Adrenal gland (tissue), 12 donors: ENCODE measurements around the gene PDPN. TPM values are rescaled to one million over a fixed set of nuclear protein-coding genes. Genes with fewer than 3 reads are reported as not detected.

Source experiments
- DNase-seq, 7 donors: peaks; one replicate each; pipeline ENCODE4 v3.0.0-alpha.2; 2019 to 2020
- H3K27ac ChIP-seq, 5 donors: fragments of 200-600 bp; sonication (generic) in 4 of 5; 1 replicate in 3 of 5; 2 replicates in 2 of 5; pipeline versions ENCODE4 v1.5.1 to v1.8.0; 2016 to 2020; ENCODE audit warnings: mild to moderate bottlenecking in 1 of 5
- H3K27me3 ChIP-seq: fragments of 200-600 bp; 2 replicates; pipeline ENCODE4 v1.8.0; 2021
- H3K36me3 ChIP-seq, 2 donors: fragments of 200-600 bp; replicated peaks in 1 of 2; 1 replicate in 1 of 2; 2 replicates in 1 of 2; pipeline versions ENCODE4 v1.5.1 to v1.8.0; 2018 to 2022
- H3K4me1 ChIP-seq, 2 donors: fragments of 200-600 bp; replicated peaks in 1 of 2; 1 replicate in 1 of 2; 2 replicates in 1 of 2; pipeline versions ENCODE4 v1.5.1 to v1.8.0; 2018 to 2021
- H3K4me3 ChIP-seq, 4 donors: fragments of 200-600 bp; sonication (generic) in 3 of 4; one replicate each; pipeline ENCODE4 v1.5.1; 2016 to 2018
- H3K9me3 ChIP-seq, 3 donors: fragments of 200-600 bp; sonication (generic) in 1 of 3; replicated peaks in 1 of 3; 1 replicate in 2 of 3; 2 replicates in 1 of 3; pipeline versions ENCODE4 v1.5.1 to v1.8.0; 2016 to 2021
- POLR2A ChIP-seq, 2 donors: fragments of 450-650 bp; IDR thresholded peaks; one replicate each; pipeline ENCODE4 v1.6.1; 2017; ENCODE audit warnings: antibody characterized with exemption in 2 of 2, mild to moderate bottlenecking in 2 of 2, moderate library complexity in 1 of 2
- WGBS, 4 donors: extraction: QIAGEN DNeasy Blood & Tissue Kit in 2 of 4; methylation state at CpG; one replicate each; pipeline versions ENCODE4 v1.1.5 to v1.1.7; 2013 to 2017; 5-methylcytosine and 5-hydroxymethylcytosine counted together
- intact Hi-C, 2 donors: fragments of 100-400 bp; cut with DNase I; formaldehyde crosslinking; loops; one replicate each; pipeline versions ENCODE4 v1.14.1 to v1.15.0; 2022 to 2023
- polyA plus RNA-seq, 3 donors: library from polyadenylated mRNA; stranded (reverse); fragments of 200-250 nt in 2 of 3; fragments of 350-450 nt in 1 of 3; fragmentation: Illumina TruSeq in 1 of 3; extraction: RNeasy Lipid Tissue Mini Kit (QIAGEN cat#74804) in 1 of 3; gene quantifications; one replicate each; pipeline ENCODE4 v1.2.3, GENCODE V29; 2013 to 2014
- total RNA-seq, 9 donors: library from RNA; depleted of rRNA in 4 of 9; stranded (reverse); fragments of >200 nt in 4 of 9; fragments of 120-200 nt in 1 of 9; fragmentation: NEBNext Ultra II Directional in 1 of 9; extraction: Animal tissue kit (Norgen Biotek cat#: 25700) in 1 of 9; gene quantifications; one replicate each; pipeline versions ENCODE4 v1.1.0 to v1.2.4, GENCODE V29; 2013 to 2023
- TF ChIP-seq, protein P1 (sequence below), 6 experiments: fragments of 450-650 bp in 4 of 6; fragments of 200-600 bp in 2 of 6; sonication (generic) in 1 of 6; IDR thresholded peaks; 1 replicate in 5 of 6; 2 replicates in 1 of 6; pipeline versions ENCODE4 v1.5.1 to v1.8.0; 2016 to 2021; ENCODE audit warnings: antibody characterized with exemption in 6 of 6, mild to moderate bottlenecking in 2 of 6, moderate library complexity in 1 of 6
- donor health status: healthy with polysubstance abuse.
- donor health status: Bipolar disorder and iron deficiency.
- donor health status: DM: yes; HTN: yes; CAD: no.
- donor health status: DM: no; HTN: no; CAD: no.
- donor health status: DM: no; HTN: no; CAD: no.
- donor health status: DM: yes; HTN: yes; CAD: no.

The PDPN gene
- total and polyA plus RNA-seq, 12 donors = 1.2 to 13.8 (median 5.6) TPM

DNA sequence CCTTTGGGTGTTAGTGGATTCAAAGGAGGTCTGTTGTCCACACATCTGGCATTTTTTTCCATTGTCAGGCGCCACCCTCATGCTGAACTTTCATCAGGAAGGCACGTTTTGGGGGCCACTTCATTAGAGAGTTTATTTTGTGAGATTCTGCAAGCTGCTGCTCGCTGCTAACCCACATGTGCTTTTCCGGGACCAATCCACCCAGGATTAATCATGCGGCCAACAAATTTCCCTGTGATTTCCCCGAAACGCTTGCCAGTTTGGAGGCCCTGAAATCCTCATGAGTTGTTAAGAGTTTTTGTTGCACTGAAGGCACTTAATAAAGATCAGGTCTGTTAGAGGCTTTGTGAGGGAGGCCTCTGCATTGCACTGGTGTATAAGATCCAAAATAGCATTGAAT lies 2.4 kb downstream of the PDPN start:
- peaks cover 0 to 4% of the 10 kb centered on the region in 2 donors for H3K4me1 ChIP-seq
- intact Hi-C loops = no loop called here
- no peaks in the 10 kb centered on the region for H3K9me3 ChIP-seq
- no peaks in the 10 kb centered on the region for H3K36me3 ChIP-seq
- TF ChIP-seq POLR2A (IDR thresholded peaks at IDR 0.05) = no peak
- TF ChIP-seq, protein P1, sequence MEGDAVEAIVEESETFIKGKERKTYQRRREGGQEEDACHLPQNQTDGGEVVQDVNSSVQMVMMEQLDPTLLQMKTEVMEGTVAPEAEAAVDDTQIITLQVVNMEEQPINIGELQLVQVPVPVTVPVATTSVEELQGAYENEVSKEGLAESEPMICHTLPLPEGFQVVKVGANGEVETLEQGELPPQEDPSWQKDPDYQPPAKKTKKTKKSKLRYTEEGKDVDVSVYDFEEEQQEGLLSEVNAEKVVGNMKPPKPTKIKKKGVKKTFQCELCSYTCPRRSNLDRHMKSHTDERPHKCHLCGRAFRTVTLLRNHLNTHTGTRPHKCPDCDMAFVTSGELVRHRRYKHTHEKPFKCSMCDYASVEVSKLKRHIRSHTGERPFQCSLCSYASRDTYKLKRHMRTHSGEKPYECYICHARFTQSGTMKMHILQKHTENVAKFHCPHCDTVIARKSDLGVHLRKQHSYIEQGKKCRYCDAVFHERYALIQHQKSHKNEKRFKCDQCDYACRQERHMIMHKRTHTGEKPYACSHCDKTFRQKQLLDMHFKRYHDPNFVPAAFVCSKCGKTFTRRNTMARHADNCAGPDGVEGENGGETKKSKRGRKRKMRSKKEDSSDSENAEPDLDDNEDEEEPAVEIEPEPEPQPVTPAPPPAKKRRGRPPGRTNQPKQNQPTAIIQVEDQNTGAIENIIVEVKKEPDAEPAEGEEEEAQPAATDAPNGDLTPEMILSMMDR (IDR thresholded peaks at IDR 0.05) = no peak
- no peak for DNase-seq
- WGBS, 4 donors = 72 to 94% (median 81%) methylated on average over 7 of the region's 7 CpGs
- no peak overlapping the region for H3K4me3 ChIP-seq
- no peak overlapping the region for H3K27ac ChIP-seq
- H3K27me3 ChIP-seq = peaks cover 29% of the 10 kb centered on the region

DNA sequence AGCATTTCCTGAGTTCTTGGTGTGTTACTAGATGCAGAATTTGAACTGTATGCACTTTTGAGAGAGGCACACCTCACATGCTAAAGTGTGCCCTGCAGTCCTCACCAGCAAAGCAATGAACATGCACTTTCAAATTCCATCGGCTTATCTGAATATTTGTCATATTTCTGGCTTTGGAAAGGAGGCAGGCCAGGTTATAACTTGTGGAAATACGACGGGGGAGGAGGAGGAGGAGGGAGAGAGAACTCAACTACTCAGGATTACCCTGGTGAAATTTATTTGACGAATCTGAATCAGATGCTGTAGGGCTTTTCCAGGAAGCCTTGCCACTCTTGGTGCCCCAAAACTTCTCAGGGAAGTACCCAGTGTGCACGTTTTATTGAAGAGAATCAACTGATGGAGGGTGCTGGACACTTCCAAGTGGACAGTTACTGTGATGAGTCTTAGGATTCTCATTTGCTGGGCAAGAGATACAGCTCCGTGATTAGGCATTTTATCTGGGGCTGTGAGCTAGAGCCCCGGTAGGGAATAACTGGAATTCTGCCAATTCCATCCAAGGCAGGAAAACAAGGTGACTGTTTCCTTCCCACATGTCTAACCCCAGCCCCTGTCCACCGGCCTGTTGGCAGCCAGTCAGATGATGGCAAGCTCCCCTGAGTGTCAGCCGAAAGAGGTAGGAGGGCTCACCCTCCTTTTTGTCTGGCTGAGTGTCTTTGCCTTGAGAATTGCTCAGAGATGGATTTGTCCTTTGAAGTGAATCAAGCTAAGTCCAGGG lies 3.8 kb downstream of the PDPN start:
- intact Hi-C loops = no loop called here
- H3K27me3 ChIP-seq = peaks cover 25% of the 10 kb centered on the region
- no peak for DNase-seq
- H3K27ac ChIP-seq = no peak overlapping the region
- TF ChIP-seq, protein P1 (IDR thresholded peaks at IDR 0.05) = no peak
- no peak for TF ChIP-seq POLR2A (IDR thresholded peaks at IDR 0.05)
- H3K9me3 ChIP-seq = no peaks in the 10 kb centered on the region
- no peaks in the 10 kb centered on the region for H3K36me3 ChIP-seq
- H3K4me1 ChIP-seq = peaks cover 0 to 4% of the 10 kb centered on the region in 2 donors
- no peak overlapping the region for H3K4me3 ChIP-seq
- WGBS, 4 donors = 36 to 43% (median 42%) methylated on average over 9 of the region's 9 CpGs

DNA sequence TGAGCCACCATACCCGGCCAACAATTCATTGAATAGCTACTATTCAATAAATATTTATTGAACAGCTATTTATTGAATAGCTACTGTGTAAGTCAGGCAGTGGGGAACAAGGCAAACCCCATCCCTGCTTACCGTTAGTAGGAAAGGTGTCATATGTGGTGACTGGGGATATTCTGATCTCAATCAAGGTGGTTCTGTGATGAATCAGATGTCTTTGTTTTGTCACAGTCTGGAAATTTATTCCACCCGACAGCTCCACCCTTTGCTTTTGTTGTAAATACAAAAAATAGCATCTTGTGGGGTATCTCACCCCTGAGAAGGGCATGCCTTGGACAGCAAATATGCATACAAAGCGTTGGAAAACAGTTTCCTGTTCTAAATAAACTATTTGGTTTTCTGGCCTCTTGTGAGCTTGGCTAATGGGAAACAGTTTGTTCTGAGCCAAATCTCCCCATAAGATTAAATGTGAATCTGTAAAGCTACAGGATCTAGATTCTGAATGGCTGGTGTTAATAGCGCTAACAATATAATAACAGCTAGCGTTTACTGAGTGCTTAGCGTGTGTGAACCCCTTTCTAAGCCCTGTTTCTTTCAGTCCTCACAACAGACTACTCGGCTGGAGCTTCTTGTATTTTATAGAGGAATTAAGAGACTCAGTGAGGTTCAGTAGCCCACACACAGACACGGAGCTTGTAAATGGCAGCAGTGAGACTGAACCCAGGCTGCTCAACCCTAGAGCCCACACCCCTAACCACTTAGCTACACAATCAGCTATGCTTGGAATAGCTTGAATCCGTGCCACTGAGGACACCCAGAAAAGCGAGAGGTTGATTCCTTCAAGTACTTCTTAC lies 5.5 kb downstream of the PDPN start:
- Histone ChIP-seq H3K27me3 (peaks cover 7% of the 10 kb centered on the region), H3K4me1 (no peaks in the 10 kb centered on the region), H3K27ac (no peak overlapping the region), H3K4me3 (no peak overlapping the region), H3K36me3 (no peaks in the 10 kb centered on the region), H3K9me3 (no peaks in the 10 kb centered on the region)
- intact Hi-C loops = no loop called here
- no peak for DNase-seq
- 76 to 86% (median 79%) methylated on average over 11 of the region's 11 CpGs for WGBS, 4 donors
- TF ChIP-seq, protein P1 (IDR thresholded peaks at IDR 0.05) = no peak
- no peak for TF ChIP-seq POLR2A (IDR thresholded peaks at IDR 0.05)

DNA sequence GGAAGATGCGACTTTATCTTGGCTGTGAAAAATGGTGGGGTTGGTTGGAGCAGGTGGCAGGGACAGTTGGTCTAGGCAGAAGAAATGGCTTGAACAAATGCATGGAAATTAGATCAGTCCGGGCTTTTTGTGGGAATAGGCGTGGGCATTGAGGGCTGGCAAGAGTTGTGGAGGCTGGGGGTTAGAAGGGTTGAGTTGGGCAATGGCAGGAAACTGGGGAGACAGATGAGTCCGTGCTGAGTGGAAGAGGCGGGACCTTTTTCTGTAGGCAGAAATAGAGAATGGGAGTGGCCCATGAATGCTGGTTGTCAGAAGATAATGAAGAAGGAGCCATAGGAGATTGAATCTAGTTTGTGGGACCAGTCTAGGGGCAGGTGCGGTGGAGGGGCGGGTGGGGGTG lies 6.9 kb downstream of the PDPN start:
- Histone ChIP-seq H3K27ac (no peak overlapping the region), H3K36me3 (no peaks in the 10 kb centered on the region), H3K4me1 (no peaks in the 10 kb centered on the region), H3K9me3 (no peaks in the 10 kb centered on the region), H3K4me3 (no peak overlapping the region), H3K27me3 (peaks cover 2% of the 10 kb centered on the region)
- intact Hi-C loops = no loop called here
- 74 to 85% (median 77%) methylated on average over 7 of the region's 7 CpGs for WGBS, 4 donors
- DNase-seq = no peak
- no peak for TF ChIP-seq POLR2A (IDR thresholded peaks at IDR 0.05)
- TF ChIP-seq, protein P1 (IDR thresholded peaks at IDR 0.05) = no peak
